Epithelial cell of proximal tubule (primary cell): Measurements from ENCODE around the gene MRPS2. TPM values are rescaled to one million over a fixed set of nuclear protein-coding genes. Genes with fewer than 3 reads are reported as not detected.

ENCODE experiments used
- DNase-seq: peaks from one replicate; pipeline ENCODE4 v3.0.0-alpha.2; 2011; ENCODE audit warnings: low read depth
- H3K4me3 ChIP-seq: 2 replicates; pipeline ENCODE4 v1.5.1; 2011; ENCODE audit warnings: low read depth, mild to moderate bottlenecking, low read length
- CTCF ChIP-seq: conservative IDR thresholded peaks from 2 replicates; pipeline ENCODE4 v1.5.1; 2012; ENCODE audit warnings: low read depth, mild to moderate bottlenecking, low read length
- total RNA-seq: library from RNA; depleted of rRNA; stranded (reverse); fragments of >200 nt; gene quantifications from 2 replicates; pipeline ENCODE4 v1.2.3, GENCODE V29; 2015

The MRPS2 gene
- total RNA-seq, 1 donor from 2014 or later: 68.1 TPM

- H3K4me3 ChIP-seq: peak overlapping the region; percentile 86
- TF ChIP-seq CTCF: no peak
- no peak for DNase-seq
Observed at GRCh38 chr9:135501261-135502167, 1.0 kb downstream of the MRPS2 start.

- no peak for DNase-seq
- H3K4me3 ChIP-seq: peak overlapping the region; percentile 86
- no peak for TF ChIP-seq CTCF
Observed at GRCh38 chr9:135502168-135502872, 1.8 kb downstream of the MRPS2 start.

- DNase-seq: no peak
- no peak overlapping the region for H3K4me3 ChIP-seq
- no peak for TF ChIP-seq CTCF
Observed at GRCh38 chr9:135502873-135503321, 2.4 kb downstream of the MRPS2 start.

GRCh38 chr9:135503371-135504261, 3.1 kb downstream of the MRPS2 start:
- no peak for TF ChIP-seq CTCF
- no peak overlapping the region for H3K4me3 ChIP-seq
- no peak for DNase-seq

- peak; percentile 72 for TF ChIP-seq CTCF
- no peak for DNase-seq
- H3K4me3 ChIP-seq: no peak overlapping the region
Observed at GRCh38 chr9:135504262-135505243, 4.1 kb downstream of the MRPS2 start.
